ENCODE measurements around the gene DDX52. TPM values are rescaled to one million over a fixed set of nuclear protein-coding genes. Genes with fewer than 3 reads are reported as not detected.
A peak's percentile ranks its signal among the peaks of the same experiment; 100 is the strongest.

Gene DDX52
- total and polyA plus RNA-seq, 2 of the 13 experiments (the other 11 are each of a cell fraction or from before 2014, with no cell fraction given): 8.9 to 36.1 TPM

DNA sequence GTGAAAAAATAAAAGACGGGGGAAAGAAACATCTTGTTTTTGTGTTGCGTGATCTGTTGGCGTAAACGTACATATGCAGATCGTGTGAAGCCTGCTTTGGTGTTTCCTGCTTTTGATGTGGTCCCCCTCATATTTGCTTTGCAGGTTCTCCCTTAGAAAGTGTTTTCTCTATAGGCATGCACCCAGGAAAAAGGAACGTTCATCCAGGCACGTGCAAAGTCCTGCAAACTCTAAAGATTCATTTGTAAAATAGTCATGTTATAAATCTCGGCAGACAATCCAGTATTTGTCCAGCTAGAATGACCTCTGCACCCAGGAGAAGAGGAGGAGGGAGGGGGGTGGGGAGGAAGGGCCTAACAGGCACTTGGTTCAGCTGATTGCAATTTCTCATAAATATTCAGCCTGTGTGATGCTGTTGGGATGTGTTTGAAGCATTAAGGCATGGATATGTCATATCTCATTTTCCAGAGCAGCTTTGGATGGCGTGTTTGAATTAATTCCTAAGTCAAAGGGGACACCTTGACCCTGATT lies 40.3 kb upstream of the DDX52 start (continued):
- TF ChIP-seq, protein P1, sequence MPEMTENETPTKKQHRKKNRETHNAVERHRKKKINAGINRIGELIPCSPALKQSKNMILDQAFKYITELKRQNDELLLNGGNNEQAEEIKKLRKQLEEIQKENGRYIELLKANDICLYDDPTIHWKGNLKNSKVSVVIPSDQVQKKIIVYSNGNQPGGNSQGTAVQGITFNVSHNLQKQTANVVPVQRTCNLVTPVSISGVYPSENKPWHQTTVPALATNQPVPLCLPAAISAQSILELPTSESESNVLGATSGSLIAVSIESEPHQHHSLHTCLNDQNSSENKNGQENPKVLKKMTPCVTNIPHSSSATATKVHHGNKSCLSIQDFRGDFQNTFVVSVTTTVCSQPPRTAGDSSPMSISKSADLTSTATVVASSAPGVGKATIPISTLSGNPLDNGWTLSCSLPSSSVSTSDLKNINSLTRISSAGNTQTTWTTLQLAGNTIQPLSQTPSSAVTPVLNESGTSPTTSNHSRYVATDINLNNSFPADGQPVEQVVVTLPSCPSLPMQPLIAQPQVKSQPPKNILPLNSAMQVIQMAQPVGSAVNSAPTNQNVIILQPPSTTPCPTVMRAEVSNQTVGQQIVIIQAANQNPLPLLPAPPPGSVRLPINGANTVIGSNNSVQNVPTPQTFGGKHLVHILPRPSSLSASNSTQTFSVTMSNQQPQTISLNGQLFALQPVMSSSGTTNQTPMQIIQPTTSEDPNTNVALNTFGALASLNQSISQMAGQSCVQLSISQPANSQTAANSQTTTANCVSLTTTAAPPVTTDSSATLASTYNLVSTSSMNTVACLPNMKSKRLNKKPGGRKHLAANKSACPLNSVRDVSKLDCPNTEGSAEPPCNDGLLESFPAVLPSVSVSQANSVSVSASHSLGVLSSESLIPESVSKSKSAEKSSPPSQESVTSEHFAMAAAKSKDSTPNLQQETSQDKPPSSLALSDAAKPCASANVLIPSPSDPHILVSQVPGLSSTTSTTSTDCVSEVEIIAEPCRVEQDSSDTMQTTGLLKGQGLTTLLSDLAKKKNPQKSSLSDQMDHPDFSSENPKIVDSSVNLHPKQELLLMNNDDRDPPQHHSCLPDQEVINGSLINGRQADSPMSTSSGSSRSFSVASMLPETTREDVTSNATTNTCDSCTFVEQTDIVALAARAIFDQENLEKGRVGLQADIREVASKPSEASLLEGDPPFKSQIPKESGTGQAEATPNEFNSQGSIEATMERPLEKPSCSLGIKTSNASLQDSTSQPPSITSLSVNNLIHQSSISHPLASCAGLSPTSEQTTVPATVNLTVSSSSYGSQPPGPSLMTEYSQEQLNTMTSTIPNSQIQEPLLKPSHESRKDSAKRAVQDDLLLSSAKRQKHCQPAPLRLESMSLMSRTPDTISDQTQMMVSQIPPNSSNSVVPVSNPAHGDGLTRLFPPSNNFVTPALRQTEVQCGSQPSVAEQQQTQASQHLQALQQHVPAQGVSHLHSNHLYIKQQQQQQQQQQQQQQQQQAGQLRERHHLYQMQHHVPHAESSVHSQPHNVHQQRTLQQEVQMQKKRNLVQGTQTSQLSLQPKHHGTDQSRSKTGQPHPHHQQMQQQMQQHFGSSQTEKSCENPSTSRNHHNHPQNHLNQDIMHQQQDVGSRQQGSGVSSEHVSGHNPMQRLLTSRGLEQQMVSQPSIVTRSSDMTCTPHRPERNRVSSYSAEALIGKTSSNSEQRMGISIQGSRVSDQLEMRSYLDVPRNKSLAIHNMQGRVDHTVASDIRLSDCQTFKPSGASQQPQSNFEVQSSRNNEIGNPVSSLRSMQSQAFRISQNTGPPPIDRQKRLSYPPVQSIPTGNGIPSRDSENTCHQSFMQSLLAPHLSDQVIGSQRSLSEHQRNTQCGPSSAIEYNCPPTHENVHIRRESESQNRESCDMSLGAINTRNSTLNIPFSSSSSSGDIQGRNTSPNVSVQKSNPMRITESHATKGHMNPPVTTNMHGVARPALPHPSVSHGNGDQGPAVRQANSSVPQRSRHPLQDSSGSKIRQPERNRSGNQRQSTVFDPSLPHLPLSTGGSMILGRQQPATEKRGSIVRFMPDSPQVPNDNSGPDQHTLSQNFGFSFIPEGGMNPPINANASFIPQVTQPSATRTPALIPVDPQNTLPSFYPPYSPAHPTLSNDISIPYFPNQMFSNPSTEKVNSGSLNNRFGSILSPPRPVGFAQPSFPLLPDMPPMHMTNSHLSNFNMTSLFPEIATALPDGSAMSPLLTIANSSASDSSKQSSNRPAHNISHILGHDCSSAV (CRISPR knock-in tag; IDR thresholded peaks at IDR 0.05; ENCODE audit: borderline replicate concordance): no peak
- TF ChIP-seq ZNF124 (CRISPR knock-in tag; IDR thresholded peaks at IDR 0.05) (no peak), SRY (CRISPR knock-in tag; IDR thresholded peaks at IDR 0.05) (no peak), ARNTL (CRISPR knock-in tag; IDR thresholded peaks at IDR 0.05) (peak; percentile 76; the same call in 1 of the 2 replicates), KDM2A (CRISPR knock-in tag; IDR thresholded peaks at IDR 0.05; ENCODE audit: borderline replicate concordance, low read depth) (no peak), ZSCAN9 (CRISPR knock-in tag; IDR thresholded peaks at IDR 0.05; ENCODE audit: borderline replicate concordance) (0 out of 2 replicates have a peak, but pooled peaks have one; percentile 22), EHMT2 (IDR thresholded peaks at IDR 0.05; ENCODE audit: borderline replicate concordance, low read depth, low read length) (no peak), SMYD3 (CRISPR knock-in tag; IDR thresholded peaks at IDR 0.05) (no peak), TBX3 (IDR thresholded peaks at IDR 0.05; ENCODE audit: borderline replicate concordance) (peak; percentile 86), ZNF207 (IDR thresholded peaks at IDR 0.05; ENCODE audit: borderline replicate concordance) (no peak), TCF12 (IDR thresholded peaks at IDR 0.05) (no peak), TCF12 (CRISPR knock-in tag; IDR thresholded peaks at IDR 0.05) (no peak), ZNF432 (CRISPR knock-in tag; IDR thresholded peaks at IDR 0.05; ENCODE audit: borderline replicate concordance) (no peak), ZNF567 (CRISPR knock-in tag; IDR thresholded peaks at IDR 0.05; ENCODE audit: borderline replicate concordance) (no peak), ZNF558 (CRISPR knock-in tag; IDR thresholded peaks at IDR 0.05; ENCODE audit: borderline replicate concordance) (no peak), ZNF780A (CRISPR knock-in tag; IDR thresholded peaks at IDR 0.05) (no peak)
- TF ChIP-seq, protein P2, sequence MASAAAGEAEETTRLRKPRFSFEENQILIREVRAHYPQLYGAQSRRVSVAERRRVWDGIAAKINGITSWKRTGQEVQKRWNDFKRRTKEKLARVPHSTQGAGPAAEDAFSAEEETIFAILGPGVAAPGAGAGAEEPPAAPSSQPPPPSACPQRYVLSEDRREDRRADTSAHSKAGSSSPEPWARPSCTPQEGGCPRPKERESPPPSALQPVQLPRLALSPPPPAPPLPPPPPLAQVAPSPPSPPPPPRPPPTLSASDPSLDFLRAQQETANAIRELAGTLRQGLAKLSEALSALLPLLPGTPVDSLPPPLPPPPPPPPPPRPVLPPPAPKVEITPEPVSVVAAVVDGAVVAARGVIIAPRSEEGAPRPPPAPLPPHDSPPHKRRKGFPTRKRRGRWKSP (CRISPR knock-in tag; IDR thresholded peaks at IDR 0.05): no peak
- TF ChIP-seq, protein P3, sequence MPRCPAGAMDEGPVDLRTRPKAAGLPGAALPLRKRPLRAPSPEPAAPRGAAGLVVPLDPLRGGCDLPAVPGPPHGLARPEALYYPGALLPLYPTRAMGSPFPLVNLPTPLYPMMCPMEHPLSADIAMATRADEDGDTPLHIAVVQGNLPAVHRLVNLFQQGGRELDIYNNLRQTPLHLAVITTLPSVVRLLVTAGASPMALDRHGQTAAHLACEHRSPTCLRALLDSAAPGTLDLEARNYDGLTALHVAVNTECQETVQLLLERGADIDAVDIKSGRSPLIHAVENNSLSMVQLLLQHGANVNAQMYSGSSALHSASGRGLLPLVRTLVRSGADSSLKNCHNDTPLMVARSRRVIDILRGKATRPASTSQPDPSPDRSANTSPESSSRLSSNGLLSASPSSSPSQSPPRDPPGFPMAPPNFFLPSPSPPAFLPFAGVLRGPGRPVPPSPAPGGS (CRISPR knock-in tag; IDR thresholded peaks at IDR 0.05): no peak

All from HepG2 (cell line).